ENCODE results near the gene FNIP1. TPM values are rescaled to one million over a fixed set of nuclear protein-coding genes. Genes with fewer than 3 reads are reported as not detected.
"Not testable (repeated sequence)": the region's sequence is repeated elsewhere in the genome, so short reads cannot be mapped to it uniquely, and the experiment has no call there.

Gene FNIP1
- total RNA-seq, 6 experiments from 2014 or later, result 14.2 to 25.2 (median 20.9) TPM

- TF ChIP-seq POLR2A (IDR thresholded peaks at IDR 0.05) (no peak), CTCF (IDR thresholded peaks at IDR 0.05) (no peak)
- Histone ChIP-seq H3K36me3 (no peaks in the 10 kb centered on the region), H3K4me3 (no peak overlapping the region), H3K4me1 (peaks cover 0 to 21% (median 0%) of the 10 kb centered on the region in 4 donors), H3K9me3 (no peaks in the 10 kb centered on the region), H3K27me3 (no peaks in the 10 kb centered on the region), H3K27ac (no peak overlapping the region)
- DNase-seq (no peak), ATAC-seq (no peak)
- WGBS (ENCODE audit: insufficient coverage, low coverage, low lambda C conversion rate, missing lambda C conversion rate), result 92% methylated on average over 1 of the region's 1 CpG
- intact Hi-C loops (cut with DNase I), result no loop called here
Observed at GRCh38 chr5:131786036-131786435, 10.8 kb downstream of the FNIP1 start.

GRCh38 chr5:131783874-131784273, 12.9 kb downstream of the FNIP1 start:
- WGBS (ENCODE audit: insufficient coverage, low coverage, low lambda C conversion rate, missing lambda C conversion rate), result 73% methylated on average over 1 of the region's 1 CpG
- Histone ChIP-seq H3K27ac (no peak overlapping the region), H3K36me3 (no peaks in the 10 kb centered on the region), H3K4me3 (no peak overlapping the region), H3K9me3 (no peaks in the 10 kb centered on the region), H3K27me3 (no peaks in the 10 kb centered on the region), H3K4me1 (peaks cover 0 to 21% (median 0%) of the 10 kb centered on the region in 4 donors)
- DNase-seq (no peak), ATAC-seq (peak in 1 of 4 donors; percentile 11)
- TF ChIP-seq POLR2A (IDR thresholded peaks at IDR 0.05) (no peak), CTCF (IDR thresholded peaks at IDR 0.05) (no peak)
- intact Hi-C loops (cut with DNase I), result no loop called here

GRCh38 chr5:131783357-131783756, 13.5 kb downstream of the FNIP1 start:
- Histone ChIP-seq H3K27ac (no peak overlapping the region), H3K9me3 (no peaks in the 10 kb centered on the region), H3K36me3 (no peaks in the 10 kb centered on the region), H3K27me3 (no peaks in the 10 kb centered on the region), H3K4me1 (peaks cover 0 to 18% (median 0%) of the 10 kb centered on the region in 4 donors), H3K4me3 (no peak overlapping the region)
- ATAC-seq, result no peak
- no peak for DNase-seq
- 75% methylated on average over 1 of the region's 1 CpG for WGBS (ENCODE audit: insufficient coverage, low coverage, low lambda C conversion rate, missing lambda C conversion rate)
- intact Hi-C loops (cut with DNase I), result no loop called here
- no peak for TF ChIP-seq POLR2A (IDR thresholded peaks at IDR 0.05)
- TF ChIP-seq CTCF (IDR thresholded peaks at IDR 0.05), result no peak

GRCh38 chr5:131782717-131783116, 14.1 kb downstream of the FNIP1 start:
- Histone ChIP-seq H3K4me1 (peaks cover 0 to 12% (median 0%) of the 10 kb centered on the region in 4 donors), H3K9me3 (no peaks in the 10 kb centered on the region), H3K27me3 (no peaks in the 10 kb centered on the region), H3K4me3 (no peak overlapping the region), H3K36me3 (no peaks in the 10 kb centered on the region), H3K27ac (no peak overlapping the region)
- DNase-seq (no peak), ATAC-seq (no peak)
- intact Hi-C loops (cut with DNase I), result no loop called here
- WGBS (ENCODE audit: insufficient coverage, low coverage, low lambda C conversion rate, missing lambda C conversion rate), result 96% methylated on average over 11 of the region's 11 CpGs
- TF ChIP-seq POLR2A (IDR thresholded peaks at IDR 0.05), result no peak
- TF ChIP-seq CTCF (IDR thresholded peaks at IDR 0.05), result no peak

- H3K9me3 ChIP-seq; H3K4me3 ChIP-seq; intact Hi-C loops (cut with DNase I); H3K27me3 ChIP-seq; DNase-seq; H3K4me1 ChIP-seq; H3K27ac ChIP-seq; H3K36me3 ChIP-seq; ATAC-seq: not testable (repeated sequence)
- no CpG with 5 or more reads among the region's 1 CpG for WGBS (ENCODE audit: insufficient coverage, low coverage, low lambda C conversion rate, missing lambda C conversion rate)
Observed at GRCh38 chr5:131778141-131778540, 18.7 kb downstream of the FNIP1 start.
